NCI-H2196 (cell line): ENCODE data around the gene NCKAP1.
A peak's percentile ranks its signal among the peaks of the same experiment; 100 is the strongest.
"Not testable (repeated sequence)": the region's sequence is repeated elsewhere in the genome, so short reads cannot be mapped to it uniquely, and the experiment has no call there.

Source experiments
- DNase-seq: peaks from one replicate; lab custom pipeline; 2025; ENCODE audit not compliant: unreplicated experiment; lab: John Stamatoyannopoulos, UW

Gene NCKAP1

GRCh38 chr2:183010112-183010511, 28.1 kb downstream of the NCKAP1 start:
- peak; percentile 62 for DNase-seq

DNA sequence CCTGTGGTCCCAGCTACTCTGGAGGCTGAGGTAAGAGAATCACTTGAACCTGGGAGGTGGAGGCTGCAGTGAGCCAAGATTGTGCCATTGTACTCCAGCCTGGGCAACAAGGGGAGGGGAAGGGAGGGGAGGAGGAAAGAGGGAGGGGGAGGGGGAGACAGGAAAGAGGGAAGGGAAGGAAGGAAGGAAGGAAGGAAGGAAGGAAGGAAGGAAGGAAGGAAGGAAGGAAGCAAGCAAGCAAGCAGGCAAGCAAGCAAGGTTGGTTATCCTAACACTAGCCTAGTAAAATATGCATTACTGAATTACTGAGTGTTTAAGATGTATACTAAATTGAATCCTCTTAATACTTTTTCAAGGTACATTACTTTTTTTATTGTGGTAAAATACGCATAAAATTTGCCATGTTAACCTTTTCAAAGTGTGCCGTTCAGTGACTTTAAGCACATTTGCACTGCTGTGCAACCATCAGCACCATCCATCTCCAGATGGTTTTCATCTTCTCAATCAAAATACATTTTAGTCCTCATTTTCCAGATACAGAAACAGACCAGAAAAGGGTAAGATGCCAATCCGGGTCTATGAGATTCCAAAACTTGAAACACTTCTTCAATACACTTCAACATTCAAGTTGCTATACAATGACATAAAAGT, 28.9 kb downstream of the NCKAP1 start:
- no peak for DNase-seq

DNA sequence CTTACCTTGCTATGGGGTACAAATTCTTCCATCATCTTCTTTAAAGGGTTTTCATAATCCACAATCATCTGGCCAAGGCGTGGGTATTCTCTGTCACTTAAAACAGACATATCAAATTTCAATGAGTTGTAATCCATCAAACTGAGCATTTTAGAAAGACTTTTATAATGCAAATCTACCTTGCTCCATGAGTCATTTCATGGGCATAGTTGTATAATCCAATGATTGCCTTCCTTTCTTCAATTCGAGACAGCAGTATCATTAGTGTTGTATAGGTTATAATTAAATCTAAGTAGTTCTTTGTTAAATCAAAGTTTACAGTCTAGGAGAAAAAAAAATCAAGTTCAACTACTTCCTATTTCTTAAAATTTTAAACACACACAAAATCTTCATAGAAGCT, 36.3 kb downstream of the NCKAP1 start:
- no peak for DNase-seq

GRCh38 chr2:183000846-183001245, 37.4 kb downstream of the NCKAP1 start:
- DNase-seq: no peak

- DNase-seq: no peak
Measured at GRCh38 chr2:182999348-183000028, 38.8 kb downstream of the NCKAP1 start.

GRCh38 chr2:182994228-182994912, 43.9 kb downstream of the NCKAP1 start:
- DNase-seq: no peak

- no peak for DNase-seq
Measured at GRCh38 chr2:182982941-182983340, 55.3 kb downstream of the NCKAP1 start.

DNA sequence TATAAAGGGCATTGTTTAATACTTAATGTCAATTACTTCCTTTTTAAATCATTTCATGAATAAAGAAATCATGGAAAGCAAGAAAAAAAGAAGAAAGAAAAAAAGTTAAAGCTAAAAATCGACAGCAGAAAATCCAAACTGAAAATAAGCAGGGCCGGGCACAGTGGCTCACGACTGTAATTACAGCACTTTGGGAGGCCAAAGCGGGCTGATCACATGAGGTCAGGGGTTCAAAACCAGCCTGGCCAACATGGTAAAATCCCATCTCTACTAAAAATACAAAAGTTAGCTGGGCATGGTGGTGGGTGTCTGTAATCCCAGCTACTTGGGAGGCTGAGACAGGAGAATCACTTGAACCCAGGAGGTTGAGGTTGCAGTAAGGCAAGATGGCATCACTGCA, 56.8 kb downstream of the NCKAP1 start:
- DNase-seq: not testable (repeated sequence)

DNA sequence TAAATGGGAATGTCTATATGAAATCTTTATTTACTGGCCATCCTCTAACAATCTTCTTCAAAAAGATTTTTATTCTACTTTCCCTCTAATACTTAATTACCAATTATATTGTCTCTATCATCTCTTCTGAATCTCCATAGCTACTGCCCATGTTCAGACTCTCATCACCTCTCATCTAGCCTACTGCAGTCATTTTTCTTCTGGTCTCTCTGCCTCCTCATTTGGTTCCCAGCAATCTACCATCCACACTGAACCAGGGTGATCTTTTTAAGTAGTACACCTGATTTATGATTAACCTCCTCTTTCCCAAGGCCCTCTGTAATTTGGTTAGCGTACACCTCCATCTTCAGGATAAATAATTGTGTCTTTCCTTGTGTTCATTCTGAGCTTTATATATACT, 57.6 kb downstream of the NCKAP1 start:
- DNase-seq: no peak

- DNase-seq: peak; percentile 40
Measured at GRCh38 chr2:182980115-182980514, 58.1 kb downstream of the NCKAP1 start.

DNA sequence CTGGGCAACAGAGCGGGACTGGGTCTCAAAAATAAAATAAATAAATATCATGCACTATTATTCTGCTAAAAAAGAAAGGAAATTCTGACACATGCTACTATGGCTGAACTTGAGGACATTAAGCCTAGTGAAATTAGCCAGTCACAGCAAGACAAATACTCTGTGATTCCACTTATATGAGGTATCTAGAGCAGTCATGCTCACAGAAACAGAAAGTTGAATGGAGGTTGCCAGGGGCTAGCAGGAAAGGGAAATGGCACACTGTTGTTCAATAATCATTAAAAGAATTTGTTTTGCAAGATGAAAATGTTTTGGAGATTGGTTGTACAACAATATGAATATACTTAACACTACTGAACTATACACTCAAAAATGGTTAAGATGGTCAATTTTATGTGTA, 60.8 kb downstream of the NCKAP1 start:
- no peak for DNase-seq

GRCh38 chr2:182973441-182974352, 64.6 kb downstream of the NCKAP1 start:
- no peak for DNase-seq

- DNase-seq: no peak
Measured at GRCh38 chr2:182972548-182972942, 65.7 kb downstream of the NCKAP1 start.

DNA sequence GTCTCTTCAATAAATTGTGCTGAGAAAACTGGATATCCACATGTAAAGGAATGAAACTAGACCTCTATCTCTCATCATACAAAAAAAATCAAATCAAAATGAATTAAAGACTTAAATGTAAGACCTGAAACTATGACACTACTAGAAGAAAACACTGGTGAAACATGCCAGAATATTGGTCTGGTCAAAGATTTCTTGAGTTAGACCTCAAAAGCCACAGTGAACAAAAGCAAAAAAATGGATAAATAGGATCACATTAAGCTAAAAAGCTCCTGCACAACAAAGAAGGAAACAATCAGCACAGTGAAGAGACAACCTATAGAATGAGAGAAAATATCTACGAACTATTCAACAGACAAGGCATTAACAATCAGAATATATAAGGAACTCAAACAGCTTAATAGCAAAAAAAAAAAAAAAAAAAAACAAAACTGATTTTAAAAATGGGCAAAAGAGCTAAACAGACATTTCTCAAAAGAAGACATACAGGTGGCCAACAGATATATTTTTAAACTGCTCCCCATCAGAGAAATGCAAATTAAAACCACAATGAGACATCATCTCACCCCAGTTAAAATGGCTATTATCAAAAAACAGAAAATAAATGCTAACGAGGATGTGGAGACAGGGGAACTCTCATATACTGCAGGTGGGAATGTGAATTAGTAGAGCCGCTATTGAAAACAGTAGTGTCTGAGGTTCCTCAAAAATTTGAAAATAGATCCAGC, 66.3 kb downstream of the NCKAP1 start:
- DNase-seq: no peak

DNA sequence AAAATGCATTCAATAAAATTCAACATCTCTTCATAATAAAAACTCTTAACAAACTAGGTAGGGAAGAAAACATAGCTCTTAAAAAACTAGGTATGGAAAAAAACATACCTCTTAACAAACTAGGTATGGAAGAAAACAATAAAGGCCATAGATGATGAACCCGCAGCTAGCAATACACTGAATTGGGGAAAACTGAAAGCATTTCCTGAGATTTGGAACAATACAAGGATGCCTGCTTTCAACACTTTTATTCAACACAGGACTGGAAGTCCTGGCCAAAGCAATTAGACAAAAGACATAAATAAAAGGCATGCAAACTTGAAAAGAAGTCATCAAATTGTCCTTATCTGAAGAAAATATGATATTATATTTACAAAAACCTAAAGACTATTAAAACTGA, 67.8 kb downstream of the NCKAP1 start:
- DNase-seq: no peak

DNA sequence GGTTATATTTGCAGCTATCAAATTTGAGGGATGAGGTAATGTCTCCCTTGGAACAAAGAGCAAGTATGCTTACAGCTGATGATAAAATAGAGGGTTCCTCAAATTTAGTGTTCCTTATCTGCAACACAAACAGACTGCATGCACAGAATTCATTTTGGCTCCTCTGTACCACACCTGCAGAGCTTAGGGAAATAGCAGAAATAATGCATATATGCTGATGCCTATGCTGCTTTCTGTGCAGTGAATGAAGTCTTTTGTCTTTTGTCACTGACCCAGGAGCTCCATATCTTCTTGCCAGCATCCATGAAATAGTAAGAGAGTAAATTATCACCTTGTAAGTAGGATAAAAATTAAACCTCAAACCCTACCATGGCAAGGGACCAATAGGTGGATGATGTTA, 69.8 kb downstream of the NCKAP1 start:
- DNase-seq: no peak

DNA sequence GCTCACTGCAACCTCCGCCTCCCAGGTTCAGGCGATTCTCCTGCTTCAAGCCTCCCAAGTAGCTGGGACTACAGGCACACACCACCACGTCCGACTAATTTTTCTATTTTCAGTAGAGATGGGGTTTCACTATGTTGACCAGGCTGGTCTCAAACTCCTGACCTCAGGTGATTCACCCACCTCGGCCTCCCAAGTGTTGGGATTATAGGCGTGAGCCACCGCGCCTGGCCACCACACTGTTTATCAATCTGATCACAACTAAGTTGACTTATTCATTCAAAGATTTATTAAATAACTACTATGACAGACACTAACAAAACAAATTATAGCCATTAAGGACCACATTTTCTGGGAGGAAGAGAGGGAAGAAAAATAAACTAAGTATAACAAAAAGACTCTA, 71.9 kb downstream of the NCKAP1 start:
- DNase-seq: not testable (repeated sequence)

GRCh38 chr2:182962641-182963040, 75.6 kb downstream of the NCKAP1 start:
- DNase-seq: no peak

- not testable (repeated sequence) for DNase-seq
Measured at GRCh38 chr2:182960869-182961268, 77.4 kb downstream of the NCKAP1 start.

DNA sequence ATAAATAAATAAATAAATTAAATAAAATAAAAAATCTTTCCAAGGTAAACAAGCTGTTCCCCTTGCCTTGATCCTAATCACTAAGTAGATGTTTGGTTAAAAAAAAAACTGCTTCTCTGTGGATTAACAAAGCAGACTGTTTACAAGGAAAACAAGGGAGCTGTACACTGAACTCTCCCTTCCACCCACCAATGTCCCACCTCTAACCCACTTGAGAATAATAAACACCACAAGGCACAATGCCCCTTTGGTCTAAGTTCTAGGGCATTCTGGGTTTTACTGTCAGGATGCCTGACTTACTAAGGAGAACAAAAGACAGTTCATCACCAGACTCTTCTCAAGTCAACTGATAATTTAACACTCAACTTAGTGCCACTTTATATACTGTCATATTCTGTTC, 83.5 kb downstream of the NCKAP1 start:
- no peak for DNase-seq
